ENCODE measurements around the gene MBD2.

Gene MBD2

GRCh38 chr18:54159906-54160305 is 64.6 kb downstream of the MBD2 start:
- Mint-ChIP-seq H3K9me3 (no peaks in the 10 kb centered on the region), H3K4me3 (no peak overlapping the region), H3K36me3 (peaks cover 76% of the 10 kb centered on the region), H3K27ac (no peak overlapping the region), H3K4me1 (no peaks in the 10 kb centered on the region), H3K27me3 (no peaks in the 10 kb centered on the region)
- ATAC-seq: no peak

- no peak overlapping the region for H3K4me3 Mint-ChIP-seq
- H3K27me3 Mint-ChIP-seq: no peaks in the 10 kb centered on the region
- peaks cover 77% of the 10 kb centered on the region for H3K36me3 Mint-ChIP-seq
- no peak for ATAC-seq
- no peaks in the 10 kb centered on the region for H3K4me1 Mint-ChIP-seq
- H3K27ac Mint-ChIP-seq: no peak overlapping the region
- H3K9me3 Mint-ChIP-seq: no peaks in the 10 kb centered on the region
Measured at GRCh38 chr18:54157646-54158385, 66.7 kb downstream of the MBD2 start.

- Mint-ChIP-seq H3K27me3 (no peaks in the 10 kb centered on the region), H3K36me3 (peaks cover 69% of the 10 kb centered on the region), H3K9me3 (no peaks in the 10 kb centered on the region), H3K27ac (no peak overlapping the region), H3K4me1 (no peaks in the 10 kb centered on the region), H3K4me3 (no peak overlapping the region)
- ATAC-seq: no peak
Measured at GRCh38 chr18:54155412-54155811, 69.1 kb downstream of the MBD2 start.

- H3K27ac Mint-ChIP-seq: no peak overlapping the region
- no peaks in the 10 kb centered on the region for H3K9me3 Mint-ChIP-seq
- H3K36me3 Mint-ChIP-seq: peaks cover 57% of the 10 kb centered on the region
- H3K4me1 Mint-ChIP-seq: peaks cover 5% of the 10 kb centered on the region
- H3K27me3 Mint-ChIP-seq: no peaks in the 10 kb centered on the region
- no peak overlapping the region for H3K4me3 Mint-ChIP-seq
- ATAC-seq: no peak
Measured at GRCh38 chr18:54154231-54154630, 70.2 kb downstream of the MBD2 start.

GRCh38 chr18:54151376-54151775 is 73.1 kb downstream of the MBD2 start:
- H3K9me3 Mint-ChIP-seq: no peaks in the 10 kb centered on the region
- peaks cover 35% of the 10 kb centered on the region for H3K36me3 Mint-ChIP-seq
- no peak overlapping the region for H3K27ac Mint-ChIP-seq
- ATAC-seq: no peak
- peaks cover 26% of the 10 kb centered on the region for H3K4me1 Mint-ChIP-seq
- no peaks in the 10 kb centered on the region for H3K27me3 Mint-ChIP-seq
- H3K4me3 Mint-ChIP-seq: no peak overlapping the region

- H3K9me3 Mint-ChIP-seq: no peaks in the 10 kb centered on the region
- H3K27me3 Mint-ChIP-seq: no peaks in the 10 kb centered on the region
- H3K4me1 Mint-ChIP-seq: peaks cover 26% of the 10 kb centered on the region
- H3K27ac Mint-ChIP-seq: no peak overlapping the region
- H3K4me3 Mint-ChIP-seq: no peak overlapping the region
- no peak for ATAC-seq
- peaks cover 26% of the 10 kb centered on the region for H3K36me3 Mint-ChIP-seq
Measured at GRCh38 chr18:54150226-54150625, 74.2 kb downstream of the MBD2 start.

GRCh38 chr18:54149078-54149697 is 75.3 kb downstream of the MBD2 start:
- no peaks in the 10 kb centered on the region for H3K9me3 Mint-ChIP-seq
- peak; percentile 75 for ATAC-seq
- H3K4me3 Mint-ChIP-seq: no peak overlapping the region
- H3K27ac Mint-ChIP-seq: peak overlapping the region; percentile 22
- H3K36me3 Mint-ChIP-seq: peaks cover 16% of the 10 kb centered on the region
- H3K27me3 Mint-ChIP-seq: no peaks in the 10 kb centered on the region
- peaks cover 26% of the 10 kb centered on the region for H3K4me1 Mint-ChIP-seq

GRCh38 chr18:54148678-54149077 is 75.8 kb downstream of the MBD2 start:
- ATAC-seq: no peak
- peaks cover 17% of the 10 kb centered on the region for H3K36me3 Mint-ChIP-seq
- no peaks in the 10 kb centered on the region for H3K27me3 Mint-ChIP-seq
- H3K9me3 Mint-ChIP-seq: peaks cover 3% of the 10 kb centered on the region
- H3K4me1 Mint-ChIP-seq: peaks cover 26% of the 10 kb centered on the region
- no peak overlapping the region for H3K4me3 Mint-ChIP-seq
- H3K27ac Mint-ChIP-seq: peak overlapping the region; percentile 22

GRCh38 chr18:54148151-54148550 is 76.3 kb downstream of the MBD2 start:
- Mint-ChIP-seq H3K36me3 (peaks cover 20% of the 10 kb centered on the region), H3K4me3 (no peak overlapping the region), H3K9me3 (peaks cover 8% of the 10 kb centered on the region), H3K4me1 (peaks cover 26% of the 10 kb centered on the region), H3K27ac (peak overlapping the region; percentile 22), H3K27me3 (no peaks in the 10 kb centered on the region)
- no peak for ATAC-seq

- Mint-ChIP-seq H3K4me1 (peaks cover 26% of the 10 kb centered on the region), H3K4me3 (no peak overlapping the region), H3K36me3 (peaks cover 14% of the 10 kb centered on the region), H3K9me3 (peaks cover 11% of the 10 kb centered on the region), H3K27ac (peak overlapping the region; percentile 22), H3K27me3 (no peaks in the 10 kb centered on the region)
- ATAC-seq: peak; percentile 78
Measured at GRCh38 chr18:54147439-54147838, 77.0 kb downstream of the MBD2 start.

- no peak for ATAC-seq
- no peak overlapping the region for H3K27ac Mint-ChIP-seq
- H3K4me1 Mint-ChIP-seq: no peaks in the 10 kb centered on the region
- H3K4me3 Mint-ChIP-seq: no peak overlapping the region
- no peaks in the 10 kb centered on the region for H3K27me3 Mint-ChIP-seq
- peaks cover 27% of the 10 kb centered on the region for H3K9me3 Mint-ChIP-seq
- H3K36me3 Mint-ChIP-seq: peaks cover 30% of the 10 kb centered on the region
Measured at GRCh38 chr18:54141041-54141608, 83.3 kb downstream of the MBD2 start.

GRCh38 chr18:54140641-54141040 is 83.8 kb downstream of the MBD2 start:
- no peak for ATAC-seq
- Mint-ChIP-seq H3K27me3 (no peaks in the 10 kb centered on the region), H3K27ac (no peak overlapping the region)

GRCh38 chr18:54135216-54135615 is 89.3 kb downstream of the MBD2 start:
- H3K4me3 Mint-ChIP-seq: no peak overlapping the region
- H3K36me3 Mint-ChIP-seq: peaks cover 16% of the 10 kb centered on the region
- ATAC-seq: no peak
- no peak overlapping the region for H3K27ac Mint-ChIP-seq
- H3K4me1 Mint-ChIP-seq: no peaks in the 10 kb centered on the region
- peaks cover 13% of the 10 kb centered on the region for H3K9me3 Mint-ChIP-seq
- no peaks in the 10 kb centered on the region for H3K27me3 Mint-ChIP-seq

More at GRCh38 chr18:54140641-54141040, 83.8 kb downstream of the MBD2 start:
- Mint-ChIP-seq H3K36me3 (peaks cover 30% of the 10 kb centered on the region), H3K4me3 (no peak overlapping the region), H3K4me1 (no peaks in the 10 kb centered on the region), H3K9me3 (peaks cover 27% of the 10 kb centered on the region)

GRCh38 chr18:54134053-54134452 is 90.4 kb downstream of the MBD2 start:
- Mint-ChIP-seq H3K4me1 (peaks cover 8% of the 10 kb centered on the region), H3K4me3 (no peak overlapping the region), H3K27ac (no peak overlapping the region), H3K36me3 (peaks cover 10% of the 10 kb centered on the region), H3K9me3 (peaks cover 10% of the 10 kb centered on the region), H3K27me3 (no peaks in the 10 kb centered on the region)
- ATAC-seq: no peak

GRCh38 chr18:54130631-54131030 is 93.8 kb downstream of the MBD2 start:
- H3K36me3 Mint-ChIP-seq: no peaks in the 10 kb centered on the region
- no peaks in the 10 kb centered on the region for H3K27me3 Mint-ChIP-seq
- no peak overlapping the region for H3K27ac Mint-ChIP-seq
- ATAC-seq: no peak
- H3K9me3 Mint-ChIP-seq: no peaks in the 10 kb centered on the region
- H3K4me3 Mint-ChIP-seq: no peak overlapping the region
- H3K4me1 Mint-ChIP-seq: peaks cover 10% of the 10 kb centered on the region

- no peak for ATAC-seq
- Mint-ChIP-seq H3K4me1 (peaks cover 10% of the 10 kb centered on the region), H3K36me3 (no peaks in the 10 kb centered on the region), H3K27ac (no peak overlapping the region), H3K9me3 (no peaks in the 10 kb centered on the region), H3K4me3 (no peak overlapping the region), H3K27me3 (no peaks in the 10 kb centered on the region)
Measured at GRCh38 chr18:54130177-54130576, 94.3 kb downstream of the MBD2 start.

All from stimulated activated memory B cell treated with anti-CD40 and anti-IgM and Interleukin-4, amounts not matched to agents 10 μg/mL and 1 μg/mL and 100 μg/mL, for 72 hours (primary cell).